HG03469 (cell line): ENCODE results near the gene SMG1.

ENCODE experiments used
- ATAC-seq: cut with Tn5 transposase; IDR thresholded peaks from one replicate; pipeline ENCODE4 v1.9.1; 2021; ENCODE audit warnings: mild to moderate bottlenecking, moderate library complexity, moderate number of reproducible peaks; ENCODE audit not compliant: unreplicated experiment

The SMG1 gene

DNA sequence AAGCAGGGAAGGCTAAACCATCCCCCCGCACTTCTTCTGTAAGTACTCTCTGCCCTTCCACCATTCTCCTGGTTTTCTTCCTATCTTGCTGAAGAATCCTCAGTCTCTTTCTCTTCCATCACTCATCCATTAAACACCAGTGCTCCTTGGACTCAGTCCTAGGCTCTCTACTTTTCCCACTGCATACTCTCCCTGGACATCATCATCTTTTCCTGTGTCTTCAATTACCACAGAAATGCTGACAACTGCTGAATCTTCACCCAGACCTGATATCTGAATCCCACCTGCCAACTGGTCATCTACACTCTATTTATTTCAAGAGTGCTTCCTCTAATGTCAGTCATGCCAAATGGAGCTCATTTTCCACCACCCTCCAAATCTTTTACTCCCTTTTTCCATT is 71.0 kb downstream of the SMG1 start:
- no peak for ATAC-seq

DNA sequence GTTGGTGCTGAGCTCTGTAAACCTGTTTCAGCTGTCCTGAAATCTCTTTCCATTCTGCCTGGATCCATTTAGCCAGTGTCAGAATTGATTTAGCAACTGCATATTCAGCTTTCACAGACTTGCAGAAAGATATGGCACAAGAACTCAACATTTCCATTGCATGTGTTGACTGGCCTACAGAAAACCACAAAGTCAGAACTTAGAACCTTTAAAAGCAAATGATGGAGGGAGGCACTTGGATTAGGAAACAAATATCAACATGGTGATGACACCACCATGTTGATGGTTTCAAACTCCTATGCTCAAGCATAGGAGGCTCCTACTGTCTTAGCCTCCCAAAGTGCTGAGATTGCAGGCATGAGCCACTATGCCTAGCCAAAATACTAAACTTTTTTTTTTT is 72.5 kb downstream of the SMG1 start:
- no peak for ATAC-seq

GRCh38 chr16:18852647-18853046 is 73.6 kb downstream of the SMG1 start:
- ATAC-seq, result no peak

GRCh38 chr16:18846416-18846815 is 79.8 kb downstream of the SMG1 start:
- no peak for ATAC-seq

GRCh38 chr16:18842565-18842964 is 83.6 kb downstream of the SMG1 start:
- ATAC-seq, result no peak

GRCh38 chr16:18841833-18842525 is 84.2 kb downstream of the SMG1 start:
- no peak for ATAC-seq

- ATAC-seq, result no peak
These were observed 86.7 kb downstream of the SMG1 start for GRCh38 chr16:18839555-18839954.

- no peak for ATAC-seq
These were observed 89.5 kb downstream of the SMG1 start for GRCh38 chr16:18836702-18837101.

DNA sequence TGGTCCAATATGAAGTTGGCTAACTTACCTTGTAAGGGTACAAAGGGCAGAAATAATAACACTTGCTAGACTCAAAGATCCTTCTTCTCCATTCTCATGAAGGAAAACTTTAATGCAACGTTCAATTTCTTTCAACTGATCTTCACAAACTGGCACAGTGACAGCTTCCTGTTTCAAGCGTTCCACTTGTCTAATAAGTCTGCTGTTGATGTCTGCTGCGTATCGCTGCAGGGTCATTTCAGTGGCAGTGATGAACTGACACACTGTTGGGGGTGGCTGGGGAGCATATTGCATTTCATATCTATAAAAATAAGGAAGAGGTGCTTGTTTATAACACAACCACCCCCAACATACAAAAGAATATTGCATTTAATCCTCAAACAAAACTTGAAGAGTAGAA is 91.3 kb downstream of the SMG1 start:
- no peak for ATAC-seq

GRCh38 chr16:18833707-18834505 is 92.3 kb downstream of the SMG1 start:
- ATAC-seq, result no peak

DNA sequence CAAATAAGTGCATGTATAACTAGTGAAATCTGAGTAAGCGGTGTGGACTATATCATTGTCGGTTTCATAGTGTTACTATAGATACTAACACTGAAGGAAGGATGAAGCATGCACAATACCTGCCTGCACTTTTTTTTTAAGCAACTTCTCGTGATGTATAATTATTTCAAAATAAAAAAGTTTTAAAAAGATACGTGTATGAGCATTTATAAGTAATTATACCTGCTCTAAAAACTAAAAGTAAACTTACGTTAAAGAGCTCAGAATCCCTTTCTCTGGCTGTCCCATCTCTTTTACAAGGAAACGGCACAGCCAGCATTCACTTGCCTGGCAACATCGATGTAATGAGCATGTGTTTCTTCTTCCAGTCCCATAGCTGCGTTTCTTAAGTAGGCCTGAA is 93.6 kb downstream of the SMG1 start:
- no peak for ATAC-seq

DNA sequence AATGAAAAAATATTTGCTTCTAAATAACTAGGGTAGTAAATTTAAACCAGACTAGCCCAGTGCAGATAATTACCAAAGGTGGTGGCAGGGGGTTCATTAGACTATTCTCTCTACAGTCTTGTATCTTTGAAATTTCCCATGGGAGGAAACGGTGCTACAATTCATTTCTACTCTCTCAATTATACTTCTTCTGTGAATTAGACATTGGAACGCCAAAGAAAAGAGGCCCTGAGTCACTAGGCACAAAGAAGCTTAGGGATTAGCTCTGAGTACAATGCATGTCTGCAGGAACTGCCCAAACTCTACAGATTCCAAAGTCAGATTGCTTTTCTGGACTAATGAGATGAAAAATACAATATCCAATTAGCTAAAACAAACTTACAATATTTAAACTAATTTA is 94.2 kb downstream of the SMG1 start:
- ATAC-seq, result no peak

GRCh38 chr16:18829251-18829650 is 97.0 kb downstream of the SMG1 start:
- ATAC-seq, result no peak

DNA sequence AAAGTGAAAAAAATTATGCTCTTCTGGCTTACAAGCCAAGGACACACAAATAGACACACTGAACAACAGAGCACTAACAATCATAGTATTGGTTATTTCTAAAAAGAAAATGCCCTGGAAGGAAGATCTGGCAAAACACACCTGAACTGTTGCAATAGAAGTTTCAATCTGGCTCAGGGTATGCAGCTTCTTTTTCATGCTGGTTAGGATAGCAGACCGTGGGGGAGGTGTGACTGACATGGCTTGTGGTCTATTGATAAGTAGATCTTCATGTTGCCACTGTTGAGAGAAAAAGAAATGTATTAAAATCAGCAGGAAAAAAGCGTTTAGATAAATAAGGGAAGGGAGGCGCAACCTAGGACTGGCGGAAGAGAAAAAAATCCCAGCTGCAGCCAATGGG is 98.3 kb downstream of the SMG1 start:
- ATAC-seq, result no peak

DNA sequence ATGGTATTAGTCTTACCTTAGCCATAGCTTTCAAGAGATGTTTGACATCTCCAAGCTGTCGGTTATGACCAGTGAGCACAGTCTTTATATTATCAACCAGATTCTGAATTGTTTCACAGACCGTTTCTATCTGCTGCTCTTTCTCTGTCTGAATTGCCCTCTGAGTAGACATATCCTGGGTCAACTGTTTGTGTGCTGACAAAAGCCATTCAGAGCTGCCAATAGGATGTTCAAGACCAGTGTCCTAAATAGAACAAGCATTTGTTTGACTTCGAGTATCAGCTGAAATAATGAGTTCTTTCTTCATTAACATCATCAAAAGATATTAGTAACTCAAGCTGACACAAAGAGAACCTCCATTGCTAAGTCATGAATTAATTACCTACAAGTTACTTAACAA is 109.9 kb downstream of the SMG1 start:
- no peak for ATAC-seq

DNA sequence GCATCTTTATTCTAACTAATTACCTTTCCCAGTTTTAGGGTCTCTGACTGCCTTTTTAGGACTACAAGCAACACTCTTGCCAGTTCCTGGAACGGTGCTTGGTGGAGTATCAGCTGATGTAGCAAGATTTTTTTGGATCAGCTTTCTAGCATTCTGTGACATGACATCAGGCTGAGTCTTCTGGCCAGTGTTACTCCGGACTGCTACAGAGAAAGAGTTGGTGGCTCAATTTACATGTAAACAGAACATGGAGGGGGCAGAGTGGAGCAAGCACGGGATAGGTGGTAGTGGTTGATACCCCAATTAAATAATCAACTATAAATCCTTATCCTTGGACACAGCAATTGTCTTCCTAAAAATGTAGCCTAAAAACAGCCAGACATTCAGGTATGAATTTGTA is 114.3 kb downstream of the SMG1 start:
- no peak for ATAC-seq

DNA sequence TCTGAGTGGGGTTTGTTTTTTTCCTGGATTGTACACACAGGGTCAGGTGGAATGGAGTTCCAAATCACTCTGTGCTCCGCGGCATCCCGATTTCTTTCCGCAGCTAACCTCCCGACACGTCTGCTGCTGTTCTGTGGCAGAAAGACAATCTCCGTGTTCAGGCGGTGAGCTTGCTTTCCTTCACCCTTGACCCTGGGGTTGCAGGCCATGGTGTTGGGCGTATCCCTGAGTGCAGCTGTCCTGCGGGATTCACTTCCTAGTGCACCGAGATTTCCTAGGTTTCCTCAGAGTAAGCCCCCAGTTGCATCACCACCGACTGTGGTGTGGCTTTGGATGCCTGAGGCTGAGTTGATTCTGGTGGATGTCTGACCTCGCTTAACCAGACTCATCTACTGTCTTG is 117.0 kb downstream of the SMG1 start:
- no peak for ATAC-seq

DNA sequence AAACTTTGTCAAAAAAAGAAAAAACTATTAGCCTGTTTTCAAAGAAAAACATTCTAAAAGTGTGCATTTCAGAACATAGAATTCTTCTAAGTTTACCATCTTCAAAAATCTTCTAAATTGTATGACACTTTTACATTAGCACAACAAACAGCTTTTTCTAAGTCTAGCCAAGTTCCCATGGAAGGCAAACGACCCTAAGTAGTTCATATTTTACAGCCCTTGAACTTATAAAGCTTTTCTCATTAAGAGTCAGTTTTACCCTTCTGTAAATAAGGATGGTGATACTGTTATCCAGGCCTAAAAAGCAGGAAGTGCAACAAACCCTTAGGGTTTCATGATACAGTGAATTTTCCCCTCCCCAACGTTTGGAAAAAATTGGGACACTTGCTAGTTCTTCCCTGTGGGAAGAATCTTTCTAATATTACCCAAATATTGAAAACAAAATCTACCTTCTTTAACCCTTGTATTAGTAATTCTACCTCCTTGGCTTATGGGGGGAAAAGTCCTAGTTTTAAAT is 120.9 kb downstream of the SMG1 start:
- no peak for ATAC-seq

DNA sequence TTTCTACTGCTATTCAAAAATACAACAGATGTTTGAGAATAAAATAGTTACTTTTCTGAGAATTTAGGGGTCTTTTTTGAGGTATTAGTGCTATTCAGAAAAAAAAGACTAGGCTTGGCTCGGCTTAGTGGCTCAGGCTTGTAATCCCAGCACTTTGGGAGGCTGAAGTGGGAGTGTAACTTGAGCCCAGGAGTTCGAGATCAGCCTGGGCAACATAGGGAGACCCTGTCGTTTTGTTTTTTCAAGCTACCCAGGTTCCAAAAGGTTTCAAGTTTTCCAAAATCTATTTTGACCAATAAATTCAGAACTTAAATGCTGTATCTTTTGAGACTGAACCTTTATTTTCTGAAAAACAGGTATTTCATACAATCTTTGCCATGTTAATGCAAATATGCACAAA is 121.7 kb downstream of the SMG1 start:
- no peak for ATAC-seq

DNA sequence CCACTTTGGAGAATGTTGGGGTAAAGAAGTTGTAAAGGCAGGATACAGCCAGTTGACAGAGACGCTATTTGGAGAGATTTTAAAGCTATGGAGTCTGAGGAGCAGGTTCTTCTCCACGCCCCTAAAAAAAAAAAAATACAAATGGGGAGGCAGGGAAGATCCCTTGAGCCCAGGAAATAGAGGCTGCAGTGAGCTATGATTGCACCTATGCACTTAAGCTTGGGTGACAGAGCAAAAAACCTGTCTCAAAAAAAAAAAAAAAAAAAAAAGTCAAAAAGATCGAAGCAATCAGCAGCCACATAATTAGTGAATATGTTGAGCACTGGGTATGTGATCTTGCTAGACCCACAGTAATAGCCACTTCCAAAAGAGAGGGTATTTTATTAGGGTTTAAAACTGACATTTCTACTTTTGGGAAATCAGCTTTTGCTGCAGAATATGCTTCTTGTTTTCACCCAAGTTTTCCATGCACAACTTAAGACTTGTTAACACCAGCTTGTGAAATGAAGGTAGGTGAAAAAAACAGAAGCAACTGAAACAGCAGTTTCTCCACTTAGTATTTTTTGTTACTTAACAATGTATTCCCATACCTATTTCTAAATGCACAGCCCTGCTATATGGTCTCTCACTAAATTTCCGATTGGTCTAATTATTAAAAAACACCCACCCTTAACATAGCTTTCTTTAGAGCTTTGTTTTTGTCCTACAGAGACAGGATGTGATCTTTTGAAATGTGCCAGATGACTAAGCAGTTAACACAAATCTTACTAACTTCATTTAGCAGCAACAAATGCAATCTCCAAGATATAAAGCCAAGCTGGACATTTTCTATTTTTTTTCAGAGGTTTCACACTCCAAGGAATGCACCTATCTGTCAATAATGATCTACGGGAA is 122.4 kb downstream of the SMG1 start:
- ATAC-seq, result no peak

GRCh38 chr16:18802767-18803343 is 123.4 kb downstream of the SMG1 start:
- no peak for ATAC-seq
